ENCODE data around the gene COL17A1. TPM values are rescaled to one million over a fixed set of nuclear protein-coding genes. Genes with fewer than 3 reads are reported as not detected.

The COL17A1 gene
- polyA plus RNA-seq, 1 donor (not counting 4 experiments of a cell fraction or from before 2014, with no cell fraction given) = 2,386 TPM

GRCh38 chr10:104032144-104032775 is 53.4 kb downstream of the COL17A1 start:
- DNase-seq (ENCODE audit: low read depth, low spot score) (no peak), FAIRE-seq (no peak)
- Histone ChIP-seq H3K4me2 (ENCODE audit: control insufficient read depth, extremely low read depth, insufficient read depth, low read depth, low read length) (no peak overlapping the region), H3K9me3 (ENCODE audit: control insufficient read depth, low read depth, low read length) (no peaks in the 10 kb centered on the region), H3K9ac (ENCODE audit: control insufficient read depth, extremely low read depth, insufficient read depth, low read length) (no peak overlapping the region), H3K9me1 (ENCODE audit: control insufficient read depth, extremely low read depth, insufficient read depth, low read length) (no peaks in the 10 kb centered on the region), H3K27me3 (ENCODE audit: control insufficient read depth, extremely low read depth, insufficient read depth, low read length) (no peaks in the 10 kb centered on the region), H3K79me2 (ENCODE audit: control insufficient read depth, insufficient read depth, low read length) (no peaks in the 10 kb centered on the region), H2AFZ (ENCODE audit: control insufficient read depth, low read length) (no peak overlapping the region), H3K4me3 (ENCODE audit: control insufficient read depth in 2 of 3, extremely low read depth in 1 of 3, insufficient read depth in 2 of 3, low read depth in 1 of 3, low read length in 3 of 3) (no peak overlapping the region), H3K27ac (ENCODE audit: control insufficient read depth, insufficient read depth, low read length) (no peak overlapping the region), H3K36me3 (ENCODE audit: control insufficient read depth in 2 of 2, extremely low read depth in 1 of 2, insufficient read depth in 2 of 2, low read length in 2 of 2) (peaks cover 44 to 64% of the 10 kb centered on the region in 2 experiments), H3K4me1 (ENCODE audit: control insufficient read depth, extremely low read depth, insufficient read depth, low read length) (no peaks in the 10 kb centered on the region), H4K20me1 (ENCODE audit: control insufficient read depth, extremely low read depth, insufficient read depth, low read length) (peaks cover 7% of the 10 kb centered on the region)
- TF ChIP-seq, protein P1, sequence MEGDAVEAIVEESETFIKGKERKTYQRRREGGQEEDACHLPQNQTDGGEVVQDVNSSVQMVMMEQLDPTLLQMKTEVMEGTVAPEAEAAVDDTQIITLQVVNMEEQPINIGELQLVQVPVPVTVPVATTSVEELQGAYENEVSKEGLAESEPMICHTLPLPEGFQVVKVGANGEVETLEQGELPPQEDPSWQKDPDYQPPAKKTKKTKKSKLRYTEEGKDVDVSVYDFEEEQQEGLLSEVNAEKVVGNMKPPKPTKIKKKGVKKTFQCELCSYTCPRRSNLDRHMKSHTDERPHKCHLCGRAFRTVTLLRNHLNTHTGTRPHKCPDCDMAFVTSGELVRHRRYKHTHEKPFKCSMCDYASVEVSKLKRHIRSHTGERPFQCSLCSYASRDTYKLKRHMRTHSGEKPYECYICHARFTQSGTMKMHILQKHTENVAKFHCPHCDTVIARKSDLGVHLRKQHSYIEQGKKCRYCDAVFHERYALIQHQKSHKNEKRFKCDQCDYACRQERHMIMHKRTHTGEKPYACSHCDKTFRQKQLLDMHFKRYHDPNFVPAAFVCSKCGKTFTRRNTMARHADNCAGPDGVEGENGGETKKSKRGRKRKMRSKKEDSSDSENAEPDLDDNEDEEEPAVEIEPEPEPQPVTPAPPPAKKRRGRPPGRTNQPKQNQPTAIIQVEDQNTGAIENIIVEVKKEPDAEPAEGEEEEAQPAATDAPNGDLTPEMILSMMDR (optimal IDR thresholded peaks at IDR 0.05 in 1 of 3, IDR thresholded peaks at IDR 0.05 in 1 of 3, conservative IDR thresholded peaks at IDR 0.05 in 1 of 3; ENCODE audit: extremely low read depth in 1 of 3, insufficient read depth in 2 of 3, low read length in 3 of 3) = no peak
- dilution Hi-C loops (cut with MboI; ENCODE audit: extremely low pct_ligation_motif_present, low sequenced_read_pairs) = no loop called here

DNA sequence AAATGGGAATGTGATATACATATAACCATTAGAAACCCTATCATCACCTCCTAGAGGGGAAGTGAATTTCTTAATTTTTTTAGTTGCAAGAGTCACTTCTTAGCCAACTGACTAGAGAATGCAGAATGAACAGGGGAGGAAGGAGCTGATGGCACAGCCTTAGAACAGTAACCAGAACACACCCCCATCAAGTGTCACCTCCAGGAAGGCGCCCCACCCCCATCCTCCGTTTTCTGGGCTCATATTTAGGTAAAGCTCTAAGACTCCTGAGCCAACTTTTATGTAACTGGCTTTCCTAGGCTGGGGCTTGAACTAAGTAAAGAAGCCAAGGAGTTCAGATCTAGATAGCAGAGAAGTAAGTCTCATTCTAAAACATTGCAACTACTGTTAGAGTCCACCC is 54.0 kb downstream of the COL17A1 start:
- Histone ChIP-seq H3K4me2 (ENCODE audit: control insufficient read depth, extremely low read depth, insufficient read depth, low read depth, low read length) (no peak overlapping the region), H3K27me3 (ENCODE audit: control insufficient read depth, extremely low read depth, insufficient read depth, low read length) (no peaks in the 10 kb centered on the region), H2AFZ (ENCODE audit: control insufficient read depth, low read length) (no peak overlapping the region), H3K4me1 (ENCODE audit: control insufficient read depth, extremely low read depth, insufficient read depth, low read length) (no peaks in the 10 kb centered on the region), H3K79me2 (ENCODE audit: control insufficient read depth, insufficient read depth, low read length) (no peaks in the 10 kb centered on the region), H3K9me3 (ENCODE audit: control insufficient read depth, low read depth, low read length) (no peaks in the 10 kb centered on the region), H4K20me1 (ENCODE audit: control insufficient read depth, extremely low read depth, insufficient read depth, low read length) (peaks cover 7% of the 10 kb centered on the region), H3K36me3 (ENCODE audit: control insufficient read depth in 2 of 2, extremely low read depth in 1 of 2, insufficient read depth in 2 of 2, low read length in 2 of 2) (peaks cover 42 to 58% of the 10 kb centered on the region in 2 experiments), H3K9ac (ENCODE audit: control insufficient read depth, extremely low read depth, insufficient read depth, low read length) (no peak overlapping the region), H3K9me1 (ENCODE audit: control insufficient read depth, extremely low read depth, insufficient read depth, low read length) (no peaks in the 10 kb centered on the region), H3K4me3 (ENCODE audit: control insufficient read depth in 2 of 3, extremely low read depth in 1 of 3, insufficient read depth in 2 of 3, low read depth in 1 of 3, low read length in 3 of 3) (no peak overlapping the region), H3K27ac (ENCODE audit: control insufficient read depth, insufficient read depth, low read length) (no peak overlapping the region)
- no peak for TF ChIP-seq EZH2 (IDR thresholded peaks at IDR 0.05; ENCODE audit: low read length)
- TF ChIP-seq, protein P1 (optimal IDR thresholded peaks at IDR 0.05 in 1 of 3, IDR thresholded peaks at IDR 0.05 in 1 of 3, conservative IDR thresholded peaks at IDR 0.05 in 1 of 3; ENCODE audit: extremely low read depth in 1 of 3, insufficient read depth in 2 of 3, low read length in 3 of 3) = no peak
- no peak for FAIRE-seq
- dilution Hi-C loops (cut with MboI; ENCODE audit: extremely low pct_ligation_motif_present, low sequenced_read_pairs) = no loop called here
- DNase-seq (ENCODE audit: low read depth, low spot score) = no peak
